Measurements from ENCODE around the gene FILIP1L. TPM values are rescaled to one million over a fixed set of nuclear protein-coding genes. Genes with fewer than 3 reads are reported as not detected.

Gene FILIP1L
- polyA plus RNA-seq, 12 donors = 55.9 to 104 (median 65.0) TPM; not detected in 1

DNA sequence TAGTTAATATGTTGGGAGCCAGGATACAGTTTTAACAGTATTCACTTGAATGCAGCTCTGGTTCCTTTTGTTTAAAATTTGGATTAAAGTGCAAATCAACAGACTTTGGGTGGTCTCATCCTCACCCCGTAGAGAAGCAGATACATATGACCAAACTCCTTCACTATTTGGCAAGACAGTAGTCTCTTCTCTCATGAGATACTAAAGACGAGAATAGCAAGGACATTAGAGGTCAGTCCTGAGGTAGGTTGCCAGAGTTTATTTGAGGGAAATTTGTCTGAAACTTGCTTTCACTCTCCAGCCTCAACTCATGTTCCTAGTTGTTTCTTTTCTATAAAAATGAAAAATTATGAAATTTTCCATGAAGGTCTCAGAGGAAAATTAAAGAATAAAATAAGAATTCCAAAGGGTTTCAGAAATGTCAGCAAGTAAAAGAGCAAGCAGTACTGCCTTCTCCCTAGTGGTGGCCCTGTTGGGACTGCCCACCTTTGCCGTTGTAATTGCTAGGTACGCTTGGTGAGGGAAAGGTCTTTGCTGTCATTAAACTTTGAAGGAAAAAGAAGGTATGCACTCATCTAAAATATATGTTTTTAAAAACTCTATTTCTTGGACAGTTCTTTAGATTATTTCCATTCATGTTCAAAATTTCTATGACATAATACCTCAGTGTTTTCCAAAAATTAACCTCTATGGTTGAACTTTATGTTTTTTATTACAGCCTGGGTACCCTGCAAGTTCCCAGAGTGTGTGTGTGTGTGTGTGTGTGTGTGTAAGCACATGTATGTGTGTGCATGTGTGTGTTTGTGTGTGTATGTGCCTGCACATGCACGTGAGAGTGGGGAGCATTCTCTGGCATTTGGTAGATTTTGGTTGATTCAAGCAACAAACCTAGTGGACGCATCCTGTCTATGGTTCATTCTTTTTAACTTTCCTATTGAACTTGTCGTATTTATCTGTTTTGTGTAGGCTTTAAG, 185.2 kb downstream of the FILIP1L start:
- peak; percentile 82 for DNase-seq

- no peak for DNase-seq
These were observed 186.4 kb downstream of the FILIP1L start for GRCh38 chr3:99927671-99928457.

GRCh38 chr3:99925584-99926230, 188.6 kb downstream of the FILIP1L start:
- no peak for DNase-seq

- DNase-seq = no peak
These were observed 190.4 kb downstream of the FILIP1L start for GRCh38 chr3:99923873-99924272.

DNA sequence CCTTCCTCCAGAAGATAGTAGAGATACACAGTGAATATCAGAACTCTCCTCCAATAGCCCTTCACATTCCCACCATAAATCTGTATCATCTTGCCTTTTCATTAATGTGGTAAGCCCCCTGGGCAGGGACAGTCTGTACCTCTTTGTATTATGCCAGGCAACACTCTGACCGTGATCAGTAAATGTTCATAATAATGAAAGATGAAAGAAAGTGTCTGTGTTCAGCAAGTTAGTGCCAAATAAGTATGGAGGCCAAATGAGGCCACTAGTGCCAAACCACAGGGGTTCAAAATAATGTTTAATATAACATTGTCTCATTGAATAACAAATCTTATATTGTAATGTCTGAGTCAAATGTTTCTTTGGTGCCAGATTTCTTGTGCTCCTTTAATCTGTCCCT, 192.3 kb downstream of the FILIP1L start:
- DNase-seq = no peak

DNA sequence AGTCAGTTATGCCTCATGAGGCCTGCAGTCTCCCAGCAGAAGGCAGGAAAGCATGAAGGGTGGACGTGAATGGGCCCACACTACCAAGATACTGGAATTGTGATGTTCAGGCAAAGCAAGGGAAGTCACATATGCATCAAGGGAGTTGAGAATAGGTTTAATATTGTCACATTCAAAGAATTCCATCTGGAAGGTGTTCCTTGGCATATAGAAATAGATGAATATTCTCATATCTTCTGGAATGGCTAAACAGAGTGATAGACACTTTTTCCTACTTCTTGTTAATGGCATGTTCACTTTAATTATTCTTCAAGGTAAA, 193.0 kb downstream of the FILIP1L start:
- DNase-seq = no peak

- peak; percentile 85 for DNase-seq
These were observed 193.6 kb downstream of the FILIP1L start for GRCh38 chr3:99920481-99921376.

- no peak for DNase-seq
These were observed 194.6 kb downstream of the FILIP1L start for GRCh38 chr3:99919694-99920093.

GRCh38 chr3:99918715-99919114, 195.6 kb downstream of the FILIP1L start:
- DNase-seq = no peak

- no peak for DNase-seq
These were observed 198.3 kb downstream of the FILIP1L start for GRCh38 chr3:99915906-99916432.

- DNase-seq = no peak
These were observed 202.9 kb downstream of the FILIP1L start for GRCh38 chr3:99911433-99911832.

DNA sequence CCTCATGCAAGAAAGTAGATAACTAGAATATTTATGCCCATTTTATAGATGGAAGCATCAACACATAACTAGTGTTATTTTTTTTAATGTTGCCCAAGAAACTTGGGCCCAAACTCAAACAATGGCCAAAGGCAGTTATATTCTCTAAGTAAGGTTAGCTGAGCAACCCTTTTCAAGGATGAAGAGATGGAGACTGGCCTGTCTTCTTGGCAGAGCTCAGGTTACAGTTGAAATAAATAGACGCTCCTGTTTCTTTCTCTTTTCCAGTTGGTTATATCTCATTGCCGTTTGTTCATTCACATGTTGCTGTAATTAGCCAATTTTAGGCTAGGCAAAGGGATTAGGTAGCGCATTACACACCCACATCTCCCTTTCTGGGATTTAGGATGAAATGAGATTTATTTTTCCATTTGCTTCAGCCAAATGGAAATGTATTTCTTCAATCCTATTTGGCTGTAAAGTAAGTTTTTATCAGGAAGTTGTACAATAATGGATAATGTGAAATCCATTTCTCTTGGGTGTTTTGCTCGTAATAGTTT, 203.5 kb downstream of the FILIP1L start:
- peak; percentile 59 for DNase-seq

GRCh38 chr3:99909714-99910495, 204.4 kb downstream of the FILIP1L start:
- no peak for DNase-seq

DNA sequence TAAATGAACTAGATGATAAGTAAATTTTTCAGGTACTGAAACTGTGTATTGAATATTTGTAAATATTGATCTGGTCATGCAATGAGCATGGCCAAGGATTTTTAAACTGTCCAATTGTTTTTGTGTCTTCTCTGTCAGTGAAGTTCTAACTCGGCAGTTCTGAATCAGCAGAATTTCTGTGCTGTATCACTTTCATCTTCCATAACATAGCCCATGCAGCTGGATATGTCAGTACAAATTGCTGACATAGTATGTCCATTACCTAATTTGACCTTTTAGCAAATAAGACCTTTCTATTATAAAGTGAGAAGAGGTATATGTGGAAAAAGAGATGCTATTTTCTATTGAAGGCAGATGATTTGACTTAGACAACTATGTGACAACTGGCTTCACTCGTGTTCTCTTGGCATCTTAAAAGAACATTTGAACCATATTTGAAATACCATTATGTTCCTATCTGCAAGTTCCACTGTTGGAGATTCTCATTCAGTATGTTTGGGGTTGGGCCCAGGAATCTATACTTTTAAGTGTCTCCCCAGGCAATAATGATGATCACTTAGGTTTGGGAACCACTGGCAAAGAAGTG, 206.2 kb downstream of the FILIP1L start:
- DNase-seq = no peak

- DNase-seq = no peak
These were observed 210.4 kb downstream of the FILIP1L start for GRCh38 chr3:99903869-99904268.

DNA sequence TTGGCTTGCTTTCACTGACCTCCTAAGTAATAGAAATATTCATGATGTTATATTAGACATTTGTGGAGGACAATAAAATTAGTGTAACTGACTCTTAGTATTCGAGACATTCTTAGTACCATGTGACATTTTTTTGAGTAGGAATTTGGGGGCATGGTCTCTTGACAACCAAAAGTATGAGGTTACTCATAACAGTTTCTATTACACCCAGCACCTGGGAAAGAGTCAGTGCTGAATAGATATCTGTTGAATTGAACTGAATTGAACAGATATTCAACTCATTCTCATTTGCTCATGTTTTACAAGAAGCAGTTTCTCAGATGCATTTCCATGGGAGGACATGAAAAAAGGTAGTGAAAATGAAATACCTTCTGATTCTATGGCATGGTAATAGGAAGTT, 212.2 kb downstream of the FILIP1L start:
- no peak for DNase-seq

- peak; percentile 50 for DNase-seq
These were observed 212.9 kb downstream of the FILIP1L start for GRCh38 chr3:99901200-99901926.

GRCh38 chr3:99900248-99900647, 214.1 kb downstream of the FILIP1L start:
- no peak for DNase-seq

DNA sequence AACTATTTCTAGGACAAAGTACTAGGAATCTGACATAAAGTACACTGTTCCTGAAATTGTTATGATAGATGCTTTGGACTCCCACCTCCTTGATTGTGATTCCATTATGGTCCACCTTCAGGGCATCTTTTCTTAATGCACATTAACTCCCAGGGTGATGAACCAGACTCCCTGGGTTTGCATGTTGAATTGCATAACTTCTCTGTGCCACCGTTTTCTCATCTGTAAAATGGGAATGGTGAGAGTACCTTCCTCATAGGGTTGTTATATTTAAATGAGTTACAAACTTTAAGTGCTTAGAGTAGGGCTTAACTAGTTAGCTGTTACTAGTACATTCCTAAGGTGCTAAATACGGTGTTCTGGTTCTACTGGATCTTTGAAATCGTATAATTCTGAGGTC, 214.7 kb downstream of the FILIP1L start:
- DNase-seq = no peak

Measured in muscle of arm (tissue), 12 donors.